NCI-H524 (cell line): Measurements from ENCODE around the gene DUSP9.
"Not testable (repeated sequence)": the region's sequence is repeated elsewhere in the genome, so short reads cannot be mapped to it uniquely, and the experiment has no call there.

Source experiments
- DNase-seq, 2 experiments: peaks; one replicate each; lab custom pipeline; 2025; lab: John Stamatoyannopoulos, UW

Gene DUSP9

GRCh38 chrX:153692611-153693156, 45.7 kb downstream of the DUSP9 start:
- no peak for DNase-seq

GRCh38 chrX:153693216-153694086, 46.4 kb downstream of the DUSP9 start:
- no peak for DNase-seq

- not testable (repeated sequence) for DNase-seq
Observed at GRCh38 chrX:153694256-153694655, 47.3 kb downstream of the DUSP9 start.

- DNase-seq: no peak
Observed at GRCh38 chrX:153694687-153695270, 47.8 kb downstream of the DUSP9 start.

GRCh38 chrX:153696100-153696499, 49.1 kb downstream of the DUSP9 start:
- DNase-seq: no peak

GRCh38 chrX:153696538-153696937, 49.5 kb downstream of the DUSP9 start:
- DNase-seq: not testable (repeated sequence)

GRCh38 chrX:153696986-153697722, 50.2 kb downstream of the DUSP9 start:
- not testable (repeated sequence) for DNase-seq

- no peak for DNase-seq
Observed at GRCh38 chrX:153697924-153698865, 51.2 kb downstream of the DUSP9 start.

GRCh38 chrX:153699210-153699783, 52.3 kb downstream of the DUSP9 start:
- not testable (repeated sequence) for DNase-seq

GRCh38 chrX:153699784-153700371, 52.9 kb downstream of the DUSP9 start:
- not testable (repeated sequence) for DNase-seq

GRCh38 chrX:153700376-153700945, 53.5 kb downstream of the DUSP9 start:
- no peak for DNase-seq
